HL-60/S4 treated with retinoic acid at 250 ng/mL for 4 days and 3 days (cell line): ENCODE results near the gene MCAM.

Experiments
- in situ Hi-C: fragments of 300-500 bp; cut with MboI; formaldehyde crosslinking; loops from 2 replicates; pipeline ENCODE4 v1.7.0; 2022; ENCODE audit warnings: low sequenced_read_pairs

Gene MCAM

GRCh38 chr11:119266517-119267255 lies 50.2 kb downstream of the MCAM start:
- in situ Hi-C loops, result no loop called here

- in situ Hi-C loops, result no loop called here
These were observed 50.9 kb downstream of the MCAM start for GRCh38 chr11:119266063-119266462.

- in situ Hi-C loops, result no loop called here
These were observed 53.5 kb downstream of the MCAM start for GRCh38 chr11:119263352-119263940.

- in situ Hi-C loops, result no loop called here
These were observed 54.1 kb downstream of the MCAM start for GRCh38 chr11:119262668-119263351.

GRCh38 chr11:119258983-119259382 lies 57.9 kb downstream of the MCAM start:
- in situ Hi-C loops, result no loop called here
